Astrocyte (in vitro differentiated cells and primary cell): Measurements from ENCODE around the gene CBX8. TPM values are rescaled to one million over a fixed set of nuclear protein-coding genes. Genes with fewer than 3 reads are reported as not detected.
"Not testable (repeated sequence)": the region's sequence is repeated elsewhere in the genome, so short reads cannot be mapped to it uniquely, and the experiment has no call there.

ENCODE experiments used
- DNase-seq: peaks from one replicate; pipeline ENCODE4 v3.0.0-alpha.2; 2010; ENCODE audit warnings: low read depth
- FAIRE-seq: peaks from 2 replicates; lab custom pipeline; 2011; peaks lifted over from hg19 to GRCh38; lab: Jason Lieb, UNC
- H2AFZ ChIP-seq: 2 replicates; pipeline ENCODE4 v1.6.0; 2012; ENCODE audit warnings: low read depth, low read length, inconsistent platforms
- H3K27ac ChIP-seq: 2 replicates; pipeline ENCODE4 v1.5.1; 2011; ENCODE audit warnings: low read depth, low read length, inconsistent platforms
- H3K27me3 ChIP-seq: 2 replicates; pipeline ENCODE4 v1.6.0; 2011; ENCODE audit warnings: low read length, inconsistent platforms; ENCODE audit not compliant: insufficient read depth
- H3K36me3 ChIP-seq: 2 replicates; pipeline ENCODE4 v1.5.1; 2011; ENCODE audit warnings: low read length, inconsistent platforms; ENCODE audit not compliant: insufficient read depth
- H3K4me1 ChIP-seq: 2 replicates; pipeline ENCODE4 v1.5.1; 2011; ENCODE audit warnings: low read length, inconsistent platforms; ENCODE audit not compliant: insufficient read depth
- H3K4me2 ChIP-seq: 2 replicates; pipeline ENCODE4 v1.6.0; 2012; ENCODE audit warnings: low read length, inconsistent platforms
- H3K4me3 ChIP-seq: 2 replicates; pipeline ENCODE4 v1.5.1; 2011; ENCODE audit warnings: low read depth, mild to moderate bottlenecking, low read length, inconsistent platforms; ENCODE audit not compliant: insufficient read depth
- H3K79me2 ChIP-seq: 2 replicates; pipeline ENCODE4 v1.6.0; 2012; ENCODE audit warnings: mild to moderate bottlenecking, low read length, inconsistent platforms; ENCODE audit not compliant: insufficient read depth
- H3K9ac ChIP-seq: 2 replicates; pipeline ENCODE4 v1.6.0; 2012; ENCODE audit warnings: mild to moderate bottlenecking, low read length, inconsistent platforms
- H3K9me3 ChIP-seq: 2 replicates; pipeline ENCODE4 v1.5.1; 2012; ENCODE audit warnings: low read depth, mild to moderate bottlenecking, low read length, inconsistent platforms; ENCODE audit not compliant: insufficient read depth
- H4K20me1 ChIP-seq: 2 replicates; pipeline ENCODE4 v1.6.0; 2012; ENCODE audit warnings: low read length, inconsistent platforms; ENCODE audit not compliant: insufficient read depth
- H3K27ac Mint-ChIP-seq: one replicate; pipeline ENCODE4 v1.8.0; 2021; ENCODE audit warnings: mild to moderate bottlenecking, mixed read lengths; ENCODE audit not compliant: unreplicated experiment
- H3K27me3 Mint-ChIP-seq: one replicate; pipeline ENCODE4 v1.8.0; 2021; ENCODE audit warnings: low read depth, mixed read lengths; ENCODE audit not compliant: unreplicated experiment
- H3K36me3 Mint-ChIP-seq: one replicate; pipeline ENCODE4 v1.8.0; 2021; ENCODE audit warnings: low read depth, mixed read lengths; ENCODE audit not compliant: unreplicated experiment
- H3K4me1 Mint-ChIP-seq: one replicate; pipeline ENCODE4 v1.8.0; 2021; ENCODE audit warnings: low read depth, mixed read lengths; ENCODE audit not compliant: unreplicated experiment
- H3K4me3 Mint-ChIP-seq: one replicate; pipeline ENCODE4 v1.8.0; 2021; ENCODE audit warnings: mild to moderate bottlenecking, moderate library complexity, mixed read lengths; ENCODE audit not compliant: unreplicated experiment
- H3K9me3 Mint-ChIP-seq: one replicate; pipeline ENCODE4 v1.8.0; 2021; ENCODE audit warnings: mild to moderate bottlenecking, mixed read lengths; ENCODE audit not compliant: unreplicated experiment
- EZH2 ChIP-seq: IDR thresholded peaks from 2 replicates; pipeline ENCODE4 v1.6.1; 2012; ENCODE audit warnings: mild to moderate bottlenecking, low read length, inconsistent platforms; ENCODE audit not compliant: insufficient read depth
- total RNA-seq: library from RNA; stranded (reverse); gene quantifications from 2 replicates; pipeline ENCODE4 v1.2.1, GENCODE V29; 2021
- TF ChIP-seq, protein P1 (sequence below): IDR thresholded peaks from 2 replicates; pipeline ENCODE4 v1.5.1; 2011; ENCODE audit warnings: low read depth, mild to moderate bottlenecking, inconsistent platforms, low read length, moderate library complexity; ENCODE audit not compliant: insufficient read depth

Gene CBX8
- total RNA-seq, 1 donor from 2014 or later = 3.4 TPM

- Histone ChIP-seq H3K4me3 (no peak overlapping the region), H3K9ac (no peak overlapping the region), H3K79me2 (no peaks in the 10 kb centered on the region), H3K27ac (no peak overlapping the region), H2AFZ (no peak overlapping the region), H3K36me3 (no peaks in the 10 kb centered on the region), H3K9me3 (no peaks in the 10 kb centered on the region), H3K27me3 (peaks cover 39% of the 10 kb centered on the region), H3K4me2 (no peak overlapping the region), H4K20me1 (peaks cover 13% of the 10 kb centered on the region), H3K4me1 (peaks cover 12% of the 10 kb centered on the region)
- no peaks in the 10 kb centered on the region for H3K9me3 Mint-ChIP-seq
- H3K36me3 Mint-ChIP-seq = peaks cover 9% of the 10 kb centered on the region
- H3K27me3 Mint-ChIP-seq = peaks cover 56% of the 10 kb centered on the region
- FAIRE-seq (no peak), DNase-seq (no peak)
- TF ChIP-seq EZH2 = no peak
- TF ChIP-seq, protein P1, sequence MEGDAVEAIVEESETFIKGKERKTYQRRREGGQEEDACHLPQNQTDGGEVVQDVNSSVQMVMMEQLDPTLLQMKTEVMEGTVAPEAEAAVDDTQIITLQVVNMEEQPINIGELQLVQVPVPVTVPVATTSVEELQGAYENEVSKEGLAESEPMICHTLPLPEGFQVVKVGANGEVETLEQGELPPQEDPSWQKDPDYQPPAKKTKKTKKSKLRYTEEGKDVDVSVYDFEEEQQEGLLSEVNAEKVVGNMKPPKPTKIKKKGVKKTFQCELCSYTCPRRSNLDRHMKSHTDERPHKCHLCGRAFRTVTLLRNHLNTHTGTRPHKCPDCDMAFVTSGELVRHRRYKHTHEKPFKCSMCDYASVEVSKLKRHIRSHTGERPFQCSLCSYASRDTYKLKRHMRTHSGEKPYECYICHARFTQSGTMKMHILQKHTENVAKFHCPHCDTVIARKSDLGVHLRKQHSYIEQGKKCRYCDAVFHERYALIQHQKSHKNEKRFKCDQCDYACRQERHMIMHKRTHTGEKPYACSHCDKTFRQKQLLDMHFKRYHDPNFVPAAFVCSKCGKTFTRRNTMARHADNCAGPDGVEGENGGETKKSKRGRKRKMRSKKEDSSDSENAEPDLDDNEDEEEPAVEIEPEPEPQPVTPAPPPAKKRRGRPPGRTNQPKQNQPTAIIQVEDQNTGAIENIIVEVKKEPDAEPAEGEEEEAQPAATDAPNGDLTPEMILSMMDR = no peak
- H3K27ac Mint-ChIP-seq = no peak overlapping the region
- H3K4me1 Mint-ChIP-seq = peaks cover 4% of the 10 kb centered on the region
- H3K4me3 Mint-ChIP-seq = no peak overlapping the region
These were observed 21.2 kb downstream of the CBX8 start for GRCh38 chr17:79775632-79776031.

GRCh38 chr17:79774561-79774975 is 22.3 kb downstream of the CBX8 start:
- no peak overlapping the region for H3K27ac Mint-ChIP-seq
- peaks cover 8% of the 10 kb centered on the region for H4K20me1 ChIP-seq
- no peaks in the 10 kb centered on the region for H3K36me3 Mint-ChIP-seq
- H3K79me2 ChIP-seq = no peaks in the 10 kb centered on the region
- no peak for FAIRE-seq
- H3K9ac ChIP-seq = no peak overlapping the region
- no peaks in the 10 kb centered on the region for H3K9me3 ChIP-seq
- no peaks in the 10 kb centered on the region for H3K9me3 Mint-ChIP-seq
- peaks cover 4% of the 10 kb centered on the region for H3K4me1 Mint-ChIP-seq
- H3K4me1 ChIP-seq = peaks cover 12% of the 10 kb centered on the region
- H3K4me2 ChIP-seq = no peak overlapping the region
- H3K27ac ChIP-seq = no peak overlapping the region
- H3K4me3 ChIP-seq = no peak overlapping the region
- H3K4me3 Mint-ChIP-seq = no peak overlapping the region
- TF ChIP-seq, protein P1 = no peak
- no peak for TF ChIP-seq EZH2
- H2AFZ ChIP-seq = no peak overlapping the region
- H3K36me3 ChIP-seq = no peaks in the 10 kb centered on the region
- H3K27me3 ChIP-seq = peaks cover 39% of the 10 kb centered on the region
- no peak for DNase-seq
- H3K27me3 Mint-ChIP-seq = peaks cover 54% of the 10 kb centered on the region

DNA sequence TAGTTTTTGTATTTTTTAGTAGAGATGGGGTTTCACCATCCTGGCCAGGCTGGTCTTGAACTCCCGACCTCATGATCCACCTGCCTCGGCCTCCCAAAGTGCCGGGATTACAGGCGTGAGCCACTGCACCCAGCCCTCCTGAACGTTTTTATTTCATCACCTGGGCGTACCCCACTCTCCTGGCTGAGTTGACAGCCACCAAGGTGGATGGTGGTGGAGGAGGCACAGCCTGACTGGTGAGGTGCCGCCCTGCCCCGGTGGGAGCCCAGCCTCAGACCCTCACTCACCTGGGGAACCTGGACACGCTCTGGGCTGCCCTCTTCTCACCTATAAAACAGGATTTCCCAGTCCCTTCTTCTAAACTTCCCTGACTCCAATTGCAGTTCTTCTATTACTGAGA is 24.2 kb downstream of the CBX8 start:
- not testable (repeated sequence) for FAIRE-seq, H3K4me1 Mint-ChIP-seq, H3K4me3 Mint-ChIP-seq, H3K27ac Mint-ChIP-seq, H3K36me3 ChIP-seq, H3K9me3 Mint-ChIP-seq, H3K4me2 ChIP-seq, H3K27ac ChIP-seq, H3K4me3 ChIP-seq, H2AFZ ChIP-seq, H3K36me3 Mint-ChIP-seq, H3K9ac ChIP-seq, H3K4me1 ChIP-seq, H3K79me2 ChIP-seq, H3K9me3 ChIP-seq, DNase-seq, H4K20me1 ChIP-seq
- peaks cover 39% of the 10 kb centered on the region for H3K27me3 ChIP-seq
- peaks cover 60% of the 10 kb centered on the region for H3K27me3 Mint-ChIP-seq
